Cardiac muscle cell (in vitro differentiated cells and primary cell): Measurements from ENCODE around the gene ALK. TPM values are rescaled to one million over a fixed set of nuclear protein-coding genes. Genes with fewer than 3 reads are reported as not detected.

Experiments
- DNase-seq, 2 donors: peaks; one replicate each; pipeline versions ENCODE4 v3.0.0 to v3.0.0-alpha.2; 2010 to 2017; ENCODE audit warnings: low read depth in 1 of 2, low spot score in 1 of 2
- H3K27ac ChIP-seq: fragments of 200-600 bp; sonication (generic); 2 replicates; pipeline ENCODE4 v1.5.1; 2016
- H3K27me3 ChIP-seq: fragments of 200-600 bp; sonication (generic); 2 replicates; pipeline ENCODE4 v1.6.0; 2016; ENCODE audit warnings: control low read depth
- H3K36me3 ChIP-seq: fragments of 200-600 bp; sonication (generic); 2 replicates; pipeline ENCODE4 v1.5.1; 2016; ENCODE audit warnings: control low read depth
- H3K4me1 ChIP-seq: fragments of 200-600 bp; sonication (generic); 2 replicates; pipeline ENCODE4 v1.8.1; 2017; ENCODE audit warnings: low read depth, mild to moderate bottlenecking, mixed run types
- H3K4me3 ChIP-seq: fragments of 200-600 bp; sonication (generic); 2 replicates; pipeline ENCODE4 v1.5.1; 2016; ENCODE audit warnings: mild to moderate bottlenecking
- H3K9me3 ChIP-seq: fragments of 200-600 bp; sonication (generic); 2 replicates; pipeline ENCODE4 v1.5.1; 2017; ENCODE audit warnings: low read depth, mild to moderate bottlenecking, control low read depth
- polyA plus RNA-seq: library from polyadenylated mRNA; unstranded; fragments of >200 nt; fragmentation: Nextera tagmentation; extraction: Ambion mirVana; gene quantifications from 2 replicates; pipeline ENCODE4 v1.2.1, GENCODE V29; 2016
- total RNA-seq: library from RNA; depleted of rRNA; stranded (reverse); fragments of >200 nt; gene quantifications from 2 replicates; pipeline ENCODE4 v1.2.3, GENCODE V29; 2016
- TF ChIP-seq, protein P1 (sequence below): IDR thresholded peaks from 2 replicates; pipeline ENCODE4 v1.5.1; 2012; ENCODE audit warnings: low read depth, mild to moderate bottlenecking, low read length

ALK gene
- total and polyA plus RNA-seq, 2 experiments from 2014 or later = 1.8 to 4.3 TPM

DNA sequence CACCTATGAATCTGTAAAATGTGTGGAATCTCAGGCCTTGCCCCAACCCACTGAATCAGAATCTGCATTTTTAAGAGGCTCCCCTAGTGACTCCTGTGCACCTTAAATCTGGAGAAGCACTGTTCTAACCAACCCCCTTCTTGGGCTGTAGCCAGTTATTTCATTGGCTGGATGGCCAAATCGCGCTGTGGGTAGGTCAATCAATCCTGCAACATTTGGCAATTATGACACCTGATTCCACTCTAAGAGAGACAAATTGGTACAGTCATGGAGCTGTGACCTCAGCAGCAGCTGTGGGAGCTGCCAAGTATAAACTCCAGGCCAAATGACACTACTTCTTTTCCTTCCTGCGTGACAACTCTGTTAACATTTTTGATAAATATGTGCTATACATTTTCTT, 597.4 kb downstream of the ALK start:
- no peak for DNase-seq
- TF ChIP-seq, protein P1, sequence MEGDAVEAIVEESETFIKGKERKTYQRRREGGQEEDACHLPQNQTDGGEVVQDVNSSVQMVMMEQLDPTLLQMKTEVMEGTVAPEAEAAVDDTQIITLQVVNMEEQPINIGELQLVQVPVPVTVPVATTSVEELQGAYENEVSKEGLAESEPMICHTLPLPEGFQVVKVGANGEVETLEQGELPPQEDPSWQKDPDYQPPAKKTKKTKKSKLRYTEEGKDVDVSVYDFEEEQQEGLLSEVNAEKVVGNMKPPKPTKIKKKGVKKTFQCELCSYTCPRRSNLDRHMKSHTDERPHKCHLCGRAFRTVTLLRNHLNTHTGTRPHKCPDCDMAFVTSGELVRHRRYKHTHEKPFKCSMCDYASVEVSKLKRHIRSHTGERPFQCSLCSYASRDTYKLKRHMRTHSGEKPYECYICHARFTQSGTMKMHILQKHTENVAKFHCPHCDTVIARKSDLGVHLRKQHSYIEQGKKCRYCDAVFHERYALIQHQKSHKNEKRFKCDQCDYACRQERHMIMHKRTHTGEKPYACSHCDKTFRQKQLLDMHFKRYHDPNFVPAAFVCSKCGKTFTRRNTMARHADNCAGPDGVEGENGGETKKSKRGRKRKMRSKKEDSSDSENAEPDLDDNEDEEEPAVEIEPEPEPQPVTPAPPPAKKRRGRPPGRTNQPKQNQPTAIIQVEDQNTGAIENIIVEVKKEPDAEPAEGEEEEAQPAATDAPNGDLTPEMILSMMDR = no peak
- no peak overlapping the region for H3K27ac ChIP-seq

GRCh38 chr2:29323301-29323700, 598.1 kb downstream of the ALK start:
- no peak for DNase-seq
- no peak overlapping the region for H3K27ac ChIP-seq

More for the DNA sequence above, 597.4 kb downstream of the ALK start:
- no peaks in the 10 kb centered on the region for H3K9me3 ChIP-seq
- no peaks in the 10 kb centered on the region for H3K27me3 ChIP-seq
- no peak overlapping the region for H3K4me3 ChIP-seq
- no peaks in the 10 kb centered on the region for H3K36me3 ChIP-seq
- no peaks in the 10 kb centered on the region for H3K4me1 ChIP-seq

DNA sequence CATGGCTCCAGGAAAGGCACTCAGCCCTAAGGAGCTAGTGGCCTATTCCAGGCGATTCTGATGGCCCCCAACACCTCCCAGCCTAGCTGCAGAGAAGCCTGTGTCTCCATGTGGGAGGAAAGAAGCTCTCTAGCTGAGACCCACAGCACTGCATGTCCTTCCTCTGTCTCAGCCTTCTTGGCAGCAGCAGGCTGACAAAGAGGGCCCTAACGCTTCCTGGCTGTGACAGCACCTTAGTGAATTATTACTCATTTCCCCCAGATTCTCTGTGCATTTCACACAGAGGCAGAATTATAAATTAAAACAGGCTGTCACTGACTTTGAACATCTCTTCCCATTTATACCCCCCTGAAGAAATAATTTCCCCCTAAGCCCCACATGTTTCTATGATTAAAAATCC, 599.4 kb downstream of the ALK start:
- Histone ChIP-seq H3K4me1 (peaks cover 6% of the 10 kb centered on the region), H3K27ac (no peak overlapping the region), H3K4me3 (no peak overlapping the region), H3K27me3 (no peaks in the 10 kb centered on the region), H3K36me3 (no peaks in the 10 kb centered on the region), H3K9me3 (no peaks in the 10 kb centered on the region)
- peak in 1 of 2 donors; percentile 13 for DNase-seq
- TF ChIP-seq, protein P1 = no peak

More at GRCh38 chr2:29323301-29323700, 598.1 kb downstream of the ALK start:
- Histone ChIP-seq H3K36me3 (no peaks in the 10 kb centered on the region), H3K9me3 (no peaks in the 10 kb centered on the region), H3K4me3 (no peak overlapping the region), H3K27me3 (no peaks in the 10 kb centered on the region), H3K4me1 (no peaks in the 10 kb centered on the region)
- TF ChIP-seq, protein P1 = no peak

DNA sequence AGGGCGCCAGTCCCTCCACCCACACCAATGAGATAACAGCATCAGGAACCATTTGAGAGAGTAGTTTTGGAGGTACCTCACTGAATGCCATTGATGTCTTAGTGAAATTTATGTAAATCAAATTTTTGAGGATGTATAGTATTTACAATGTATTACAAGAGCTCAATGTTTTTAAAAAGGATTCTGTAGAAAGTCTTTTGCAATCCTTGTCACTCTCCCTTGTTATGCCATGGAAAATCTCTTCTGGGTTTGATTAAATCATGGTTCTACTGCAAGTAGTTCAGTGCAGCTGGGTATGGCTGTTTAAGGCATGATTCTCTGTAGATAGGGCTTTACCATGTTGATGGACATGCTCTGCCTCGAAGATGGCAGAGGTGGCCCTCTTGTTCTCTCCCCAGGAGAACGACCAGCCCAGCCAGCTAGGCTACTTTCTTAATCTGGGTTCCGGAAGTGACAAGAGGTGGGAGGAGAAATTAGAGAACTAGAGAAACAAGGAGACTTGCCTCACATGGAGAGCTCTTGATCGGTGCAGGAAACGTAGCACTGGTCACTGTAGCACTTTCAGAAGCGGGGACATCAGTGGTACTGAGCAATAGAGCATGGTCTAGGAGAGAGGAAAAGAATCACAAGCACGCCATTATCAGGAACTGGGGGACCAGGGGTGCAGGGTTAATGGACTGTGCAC, 603.4 kb downstream of the ALK start:
- DNase-seq = no peak
- TF ChIP-seq, protein P1 = no peak
- H3K27me3 ChIP-seq = no peaks in the 10 kb centered on the region
- no peak overlapping the region for H3K4me3 ChIP-seq
- no peaks in the 10 kb centered on the region for H3K36me3 ChIP-seq
- peaks cover 25% of the 10 kb centered on the region for H3K4me1 ChIP-seq
- no peak overlapping the region for H3K27ac ChIP-seq
- no peaks in the 10 kb centered on the region for H3K9me3 ChIP-seq

- no peaks in the 10 kb centered on the region for H3K27me3 ChIP-seq
- H3K9me3 ChIP-seq = no peaks in the 10 kb centered on the region
- H3K4me3 ChIP-seq = no peak overlapping the region
- peak; percentile 76 to 88 for DNase-seq
- no peaks in the 10 kb centered on the region for H3K36me3 ChIP-seq
- H3K4me1 ChIP-seq = peaks cover 29% of the 10 kb centered on the region
- TF ChIP-seq, protein P1 = peak; percentile 33
- H3K27ac ChIP-seq = peak overlapping the region; percentile 5
Observed at GRCh38 chr2:29317077-29317517, 604.3 kb downstream of the ALK start.
